Anterior cingulate cortex (tissue), 58 donors: ENCODE data around the gene TTC23.
A peak's percentile ranks its signal among the peaks of the same experiment; 100 is the strongest.
"Not testable (repeated sequence)": the region's sequence is repeated elsewhere in the genome, so short reads cannot be mapped to it uniquely, and the experiment has no call there.

Source experiments
- DNase-seq, 58 donors: peaks; one replicate each; lab custom pipeline; 2025; lab: John Stamatoyannopoulos, UW

TTC23 gene

DNA sequence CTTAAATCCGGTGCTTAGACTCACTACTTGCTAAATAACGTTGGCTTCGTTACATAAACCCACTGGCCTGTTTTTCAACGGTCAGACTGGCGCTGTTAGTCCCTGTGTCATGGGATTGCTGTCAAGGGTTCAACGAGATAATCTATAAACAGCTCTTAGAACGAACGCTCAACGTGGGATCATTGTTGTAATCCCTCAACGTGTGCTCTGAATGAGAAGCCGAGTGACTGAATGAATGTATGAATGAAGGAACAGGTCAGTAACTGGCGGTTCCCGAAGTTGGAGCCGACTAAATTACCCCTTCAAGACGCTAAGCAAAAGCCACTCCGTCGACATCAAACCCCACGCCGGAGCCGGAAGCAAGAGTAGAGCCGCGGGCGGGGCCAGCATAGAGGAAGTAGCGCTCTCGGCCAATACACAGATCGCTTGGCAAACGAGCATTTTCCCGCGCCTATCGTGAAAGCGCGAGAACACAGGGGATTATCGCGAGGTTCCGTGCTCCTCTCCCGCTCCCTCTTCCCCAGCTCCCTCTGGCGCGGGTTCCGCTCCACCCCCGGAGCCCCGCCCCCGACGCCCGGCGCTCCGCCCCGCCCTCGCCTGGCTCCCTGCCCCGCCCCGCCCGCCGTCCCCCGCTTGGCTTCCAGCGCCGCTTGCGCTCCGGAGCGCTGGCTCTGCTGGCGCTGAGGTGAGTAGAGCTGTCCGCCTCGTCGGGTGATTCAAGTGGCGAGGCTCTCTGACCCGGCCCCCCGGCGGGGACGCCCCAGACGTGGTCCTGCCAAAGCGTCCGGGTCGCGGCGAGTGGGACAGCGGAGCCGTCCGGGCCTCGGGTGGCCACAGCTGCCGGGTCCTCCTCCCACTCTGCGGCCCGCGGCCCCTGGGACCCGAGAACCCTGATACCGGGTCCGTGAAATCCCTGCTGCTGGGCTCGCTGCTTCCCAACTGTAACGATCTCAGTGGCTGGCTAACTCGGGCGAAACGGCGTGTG is 1.8 kb upstream of the TTC23 start, which contains the start of gene LRRC28:
LRRC28 (plus strand) TSS at position 625 of the 985 bp plus-strand sequence. CDS start 4,477 bp downstream, outside the sequence.
- peak; percentile 73 to 99 (median 98) for DNase-seq

DNA sequence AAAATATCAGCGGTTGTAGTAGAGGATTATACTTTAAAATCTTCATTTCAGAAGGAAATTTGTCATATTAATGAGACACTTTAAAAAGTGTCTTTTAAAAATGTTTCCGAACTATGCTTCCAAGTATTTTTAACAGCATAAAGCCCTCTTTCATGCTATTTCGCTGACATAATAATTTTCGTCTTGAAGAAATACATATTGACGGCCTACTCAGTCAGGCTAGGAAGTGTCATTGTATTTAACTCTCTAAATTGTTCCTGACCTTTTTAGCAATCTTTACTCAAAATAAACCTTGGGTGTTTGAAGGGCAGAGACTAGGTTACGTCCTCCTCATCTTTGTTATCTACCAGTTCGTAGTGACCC is 1.1 kb upstream of the TTC23 start:
- DNase-seq = no peak

DNA sequence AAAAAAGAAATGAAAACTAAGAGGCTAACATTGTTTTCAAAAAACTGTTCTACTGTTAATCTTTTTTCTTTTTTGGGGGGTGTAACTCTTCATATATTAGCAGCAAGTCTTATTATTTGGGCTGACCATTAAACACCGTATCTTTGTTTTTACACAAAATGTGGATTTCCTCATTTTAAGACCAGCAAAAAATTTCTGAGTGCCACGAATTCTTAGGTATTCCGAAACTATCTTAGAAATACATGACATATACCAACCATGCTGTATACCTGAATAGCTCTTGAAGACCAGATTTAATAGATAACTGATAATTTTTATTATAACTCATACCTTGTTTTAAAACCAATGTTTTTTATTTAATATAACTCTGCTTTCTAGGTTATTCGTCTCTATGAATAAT is 620 bp upstream of the TTC23 start:
- DNase-seq = no peak

DNA sequence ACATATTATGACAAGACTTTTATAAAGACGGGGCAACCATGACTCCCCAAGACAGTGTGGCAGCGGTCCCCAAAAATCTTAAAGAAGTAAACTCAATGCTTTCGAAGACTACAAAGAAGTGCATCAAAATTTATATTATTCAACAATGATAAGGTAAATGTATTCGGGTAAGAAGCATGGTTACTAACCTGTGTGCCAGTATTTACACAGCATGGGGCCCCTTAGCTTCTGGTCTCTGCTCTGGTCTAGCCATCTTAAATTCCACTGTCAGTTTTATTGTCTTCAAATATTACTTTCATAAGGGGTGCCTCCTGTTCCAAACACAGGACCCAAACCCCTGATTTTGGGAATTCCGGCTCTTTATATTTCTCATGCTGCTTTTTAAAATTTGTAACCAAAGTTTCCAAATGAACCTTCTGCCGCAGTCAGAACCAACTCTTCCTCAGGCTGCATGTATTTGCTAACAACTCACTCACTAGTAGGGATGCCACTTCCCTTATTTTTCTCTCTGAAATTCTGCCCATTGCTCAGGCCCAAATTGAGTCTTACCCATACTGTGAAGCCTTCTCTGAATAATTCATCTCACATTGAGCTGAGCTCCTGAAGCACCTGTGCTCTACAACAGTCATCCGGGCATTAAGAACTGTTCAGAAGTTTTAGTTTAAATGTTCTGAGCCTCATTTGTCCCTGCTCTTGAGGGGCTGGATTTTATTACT is 1.2 kb downstream of the TTC23 start:
- no peak for DNase-seq

DNA sequence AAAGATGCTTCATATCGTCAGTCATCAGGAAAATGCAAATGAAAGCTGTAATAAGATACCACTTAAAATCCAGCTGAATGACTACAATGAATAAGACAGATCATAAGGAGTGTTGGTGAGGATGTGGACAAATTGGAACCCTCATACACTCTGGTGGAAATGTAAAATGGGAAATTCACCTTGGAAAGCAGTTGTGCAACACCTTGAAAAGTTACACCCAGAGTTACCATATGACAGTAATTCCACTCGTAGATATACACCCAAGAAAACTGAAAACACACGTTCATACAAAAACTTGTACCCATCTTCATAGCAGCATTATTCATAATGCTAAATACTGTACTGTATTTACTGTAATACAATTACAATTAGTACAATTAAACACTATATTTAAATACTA is 2.3 kb downstream of the TTC23 start:
- DNase-seq = no peak

DNA sequence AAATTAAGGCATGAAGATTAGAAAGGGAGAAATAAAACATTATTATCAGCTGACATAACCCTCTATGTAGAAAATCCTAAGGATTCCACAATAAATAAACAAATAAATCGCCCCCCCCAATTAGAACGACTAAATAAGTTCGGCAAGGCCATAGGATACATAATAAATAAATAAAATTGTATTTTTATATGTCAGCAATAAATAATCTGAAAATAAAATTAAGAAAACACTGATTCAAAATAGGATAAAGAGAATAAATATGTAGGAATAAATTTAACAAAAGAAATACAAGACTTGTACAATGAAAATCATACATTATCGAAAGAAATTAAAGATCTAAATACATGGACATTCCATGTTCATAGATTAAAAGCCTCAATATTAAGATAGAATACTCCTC is 5.1 kb downstream of the TTC23 start:
- DNase-seq = no peak

DNA sequence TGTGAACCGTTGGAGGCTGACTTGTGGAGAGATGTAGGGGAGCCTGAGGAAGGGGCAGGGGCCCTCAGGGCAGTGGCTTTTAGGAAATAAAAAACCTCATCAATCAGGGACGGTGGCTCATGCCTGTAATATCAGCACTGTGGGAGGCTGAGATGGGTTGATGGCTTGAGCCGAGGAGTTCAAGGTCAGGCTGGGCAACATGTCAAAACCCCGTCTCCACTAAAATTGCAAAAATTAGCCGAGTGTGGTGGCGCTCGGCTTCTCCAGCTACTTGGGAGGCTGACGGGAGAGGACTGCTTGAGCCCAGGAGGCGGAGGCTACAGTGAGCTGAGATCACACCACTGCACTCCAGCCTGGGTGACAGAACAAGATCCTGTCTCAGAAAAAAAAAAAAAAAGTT is 7.6 kb downstream of the TTC23 start:
- no peak for DNase-seq

DNA sequence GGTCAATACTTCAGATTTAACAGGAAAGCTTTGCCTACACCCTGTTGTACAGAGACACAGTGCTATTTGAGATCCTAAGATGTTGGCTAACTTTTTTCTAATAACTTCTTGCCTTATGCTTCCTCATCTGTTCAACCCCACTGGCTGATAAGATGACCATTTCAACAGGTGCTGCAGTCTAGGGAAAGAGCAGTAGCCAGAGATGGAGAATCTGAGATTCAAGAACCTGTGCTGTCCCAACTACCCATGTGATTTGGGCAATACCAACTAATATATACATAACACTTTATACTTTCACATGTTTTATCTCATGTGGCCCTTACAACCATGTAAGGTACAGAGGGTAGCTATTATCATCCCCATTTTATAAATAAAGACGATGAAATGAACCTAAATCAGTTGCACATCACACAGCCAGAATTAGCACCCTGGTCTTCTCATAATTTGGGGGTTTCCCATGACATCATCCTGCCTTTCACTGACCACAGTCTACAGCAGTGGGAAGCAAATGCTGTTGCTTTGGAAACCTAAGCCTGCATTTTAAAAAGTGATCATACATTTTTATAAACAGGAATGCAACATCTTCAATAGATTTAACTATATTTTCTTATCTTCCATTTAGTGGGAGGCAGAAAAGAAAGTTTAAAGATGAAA is 9.7 kb downstream of the TTC23 start:
- no peak for DNase-seq

DNA sequence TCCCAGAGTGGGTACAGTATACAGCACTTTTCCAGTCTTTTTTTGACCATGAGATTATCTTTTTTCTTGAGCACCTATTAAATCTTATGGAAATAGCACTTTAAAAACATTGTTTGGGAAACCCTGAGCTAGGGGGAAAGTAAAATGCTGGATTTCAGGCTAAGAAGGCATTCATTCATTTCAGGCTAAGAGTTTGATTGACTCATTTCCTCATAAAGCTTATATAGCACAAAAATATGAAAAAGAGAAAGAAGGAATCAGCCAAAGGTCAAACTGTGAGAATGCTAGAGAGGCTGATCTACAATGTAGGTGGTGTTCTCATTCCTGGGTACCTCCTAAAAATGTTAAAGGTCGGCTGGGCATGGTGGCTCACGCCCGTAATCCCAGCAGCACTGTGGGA is 10.5 kb downstream of the TTC23 start:
- DNase-seq = no peak

DNA sequence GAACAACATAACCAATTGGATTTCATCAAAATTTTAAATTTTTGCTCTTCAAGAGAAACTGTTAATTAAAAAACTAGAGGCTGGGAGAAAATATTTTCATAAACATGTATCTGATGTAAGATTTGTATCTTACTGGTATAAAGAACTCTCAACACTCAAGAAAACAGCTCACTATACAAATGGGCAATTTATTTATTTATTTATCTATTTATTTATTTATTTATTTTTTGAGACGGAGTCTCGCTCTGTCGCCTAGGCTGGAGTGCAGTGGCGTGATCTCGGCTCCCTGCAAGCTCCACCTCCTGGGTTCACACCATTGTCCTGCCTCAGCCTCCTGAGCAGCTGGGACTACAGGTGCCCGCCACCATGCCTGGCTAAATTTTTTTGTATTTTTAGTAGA is 15.2 kb downstream of the TTC23 start:
- DNase-seq = not testable (repeated sequence)

DNA sequence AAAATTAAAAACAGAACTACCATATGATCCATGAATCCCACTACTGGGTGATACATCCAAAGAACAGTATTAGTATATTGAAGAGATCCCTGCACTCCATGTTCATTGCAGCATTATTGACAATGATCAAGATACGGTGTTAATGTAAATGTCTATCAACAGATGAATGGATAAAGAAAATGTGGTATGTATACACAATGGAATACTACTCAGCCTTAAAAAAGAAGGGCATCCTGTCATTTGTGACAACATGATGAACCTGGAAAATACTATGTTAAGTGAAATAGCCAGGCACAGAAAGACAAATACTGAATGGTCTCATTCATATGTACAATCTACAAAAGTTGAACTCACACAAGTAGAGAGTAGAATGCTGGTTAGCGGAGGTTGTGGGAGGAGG is 16.6 kb downstream of the TTC23 start:
- no peak for DNase-seq

DNA sequence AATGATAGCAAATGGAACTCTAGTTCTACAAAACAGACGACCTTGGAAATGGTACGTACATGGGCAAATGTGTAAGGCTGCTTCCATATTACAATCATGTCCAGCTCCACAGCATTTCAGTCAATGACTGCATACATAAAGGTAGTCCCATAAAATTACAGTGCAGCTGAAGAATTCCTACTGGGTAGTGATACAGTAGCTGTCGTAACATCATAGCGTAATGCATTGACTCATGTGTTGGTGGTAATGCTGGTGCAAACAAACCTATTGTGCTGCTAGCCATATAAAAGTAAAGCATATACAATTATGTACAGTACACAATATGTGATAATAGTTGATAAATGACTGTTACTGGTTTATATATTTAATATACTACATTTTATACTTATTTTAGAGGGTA is 18.5 kb downstream of the TTC23 start:
- DNase-seq = no peak

DNA sequence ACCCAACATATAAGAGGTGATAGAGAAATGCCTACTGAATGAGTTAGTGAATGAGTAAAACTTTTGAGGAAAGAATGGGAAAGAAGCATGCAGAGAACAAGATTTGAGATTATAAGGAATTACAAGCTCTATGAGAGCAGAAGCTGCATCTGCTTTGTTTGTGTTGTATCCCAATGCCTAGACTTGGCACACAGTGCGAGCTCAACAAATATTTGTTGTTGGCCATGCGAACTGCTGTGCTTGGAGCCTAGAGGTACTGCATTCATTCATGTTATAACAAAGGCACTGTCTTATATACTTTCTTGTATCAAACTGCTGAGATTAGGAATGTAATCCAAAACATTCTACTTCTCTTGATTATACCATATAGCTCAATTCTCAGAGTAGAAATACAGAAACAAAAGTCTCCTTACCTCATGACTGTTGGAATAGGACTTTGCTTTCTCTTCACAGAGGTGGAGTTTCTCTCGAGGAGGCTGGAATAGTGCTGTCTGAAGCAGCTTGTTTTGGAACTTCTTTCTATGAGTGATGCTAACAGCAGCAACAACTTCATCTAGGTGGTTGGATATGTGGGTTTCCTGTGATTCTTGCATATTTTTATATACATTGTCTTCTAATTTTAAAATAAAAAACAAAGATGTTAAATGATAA is 21.1 kb downstream of the TTC23 start:
- no peak for DNase-seq

DNA sequence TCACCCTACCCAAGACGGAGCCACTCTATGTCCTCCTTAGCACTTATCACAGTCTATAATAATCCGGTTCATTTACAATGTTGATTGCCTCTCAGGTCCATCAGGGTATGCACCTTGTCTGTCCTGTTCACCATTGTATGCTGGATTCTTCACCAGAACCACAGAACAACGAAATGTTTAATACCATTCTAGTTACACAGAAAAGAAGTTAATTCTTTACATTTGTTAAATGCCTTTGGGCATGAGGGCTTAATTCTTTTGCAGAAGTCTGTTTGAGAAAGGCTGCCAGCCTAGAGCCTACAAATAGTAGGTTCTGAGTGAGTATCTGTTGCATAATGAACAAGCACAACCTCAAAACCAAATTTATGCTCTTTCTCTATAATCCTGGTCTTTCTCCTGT is 22.6 kb downstream of the TTC23 start:
- no peak for DNase-seq

DNA sequence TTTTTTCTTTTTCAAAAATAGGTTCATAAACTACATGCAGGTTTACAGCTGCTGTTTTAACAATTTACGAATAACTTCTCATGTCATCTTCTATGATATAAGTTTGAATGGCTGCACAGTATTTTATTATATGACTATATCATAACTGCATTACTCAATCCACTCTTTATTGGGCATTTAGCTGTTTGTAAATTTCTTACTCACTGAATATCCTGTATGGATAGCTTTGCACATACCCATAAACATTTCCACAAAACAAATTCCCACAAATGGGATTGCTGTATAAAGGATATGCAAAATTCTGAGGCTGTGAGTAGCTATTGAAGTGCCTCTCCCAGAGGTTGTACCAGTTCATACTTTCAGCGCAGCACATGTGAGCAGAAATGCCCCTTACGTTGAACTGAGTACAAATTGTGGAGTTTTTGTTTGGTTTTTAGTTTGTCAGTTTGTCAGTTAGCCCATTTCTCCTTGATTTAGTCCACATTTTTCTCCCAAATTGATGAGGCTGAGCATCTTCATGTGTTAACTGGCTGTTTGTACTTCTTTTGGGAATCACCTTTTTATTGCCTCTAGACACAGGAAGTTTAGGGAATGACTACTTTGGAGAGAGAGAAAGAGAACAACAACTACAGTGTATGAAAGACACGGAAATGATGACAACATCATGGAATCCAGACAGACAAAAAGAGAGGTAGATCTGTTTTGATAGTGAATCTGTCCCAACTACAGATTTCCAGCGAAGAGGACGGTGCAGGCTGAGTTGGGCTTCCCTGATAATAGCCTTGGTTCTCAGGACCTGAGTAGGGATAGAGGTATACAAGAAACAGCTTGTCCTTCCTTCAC is 24.8 kb downstream of the TTC23 start:
- no peak for DNase-seq

DNA sequence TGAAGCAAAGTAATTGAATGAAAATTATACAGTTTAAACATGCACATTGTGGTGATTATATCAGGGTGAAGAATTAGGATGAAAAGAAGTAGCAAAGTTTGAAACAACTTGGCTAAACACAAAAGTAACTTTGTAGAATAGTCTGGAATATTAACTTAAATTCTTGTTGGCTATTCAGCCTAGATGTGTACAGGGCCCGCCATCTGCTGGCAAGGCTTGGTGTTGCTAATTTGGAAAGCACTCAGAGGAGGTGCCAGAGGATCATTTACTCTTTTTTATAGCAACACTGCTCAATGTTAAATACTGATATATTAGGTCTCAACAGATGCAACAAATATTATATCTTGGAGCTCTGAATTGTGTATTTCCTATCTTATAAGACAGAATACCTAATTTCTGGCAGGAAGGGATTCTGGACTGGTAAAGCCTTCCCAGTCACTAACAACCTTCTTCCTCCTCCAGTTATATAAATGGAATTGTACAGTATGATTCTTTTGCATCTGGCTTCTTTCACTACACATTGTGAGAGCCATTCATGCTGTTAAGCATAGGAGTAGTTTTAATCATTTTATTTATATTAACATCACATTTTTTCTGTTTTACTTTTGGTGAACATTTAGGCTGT is 36.1 kb downstream of the TTC23 start:
- peak in 56 of 58 donors; percentile 1 to 87 (median 48) for DNase-seq

DNA sequence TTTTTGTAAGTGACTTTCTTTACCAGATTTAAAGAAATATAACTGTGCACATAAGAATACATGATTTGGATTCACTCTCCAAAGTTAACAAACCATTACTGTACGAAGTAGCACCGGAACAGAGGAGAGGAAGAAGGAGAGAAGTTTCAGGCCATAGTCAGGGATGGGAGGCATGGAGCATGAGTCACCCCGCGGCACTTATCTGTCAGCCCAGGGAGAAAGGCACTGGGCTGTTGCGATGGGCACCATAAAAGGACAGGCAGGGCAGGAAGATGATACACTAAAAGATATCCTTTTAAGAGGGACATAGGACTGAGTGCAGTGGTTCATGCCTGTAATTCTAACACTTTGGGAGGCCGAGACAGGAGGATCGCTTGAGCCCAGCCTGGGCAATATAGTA is 37.0 kb downstream of the TTC23 start:
- no peak for DNase-seq

DNA sequence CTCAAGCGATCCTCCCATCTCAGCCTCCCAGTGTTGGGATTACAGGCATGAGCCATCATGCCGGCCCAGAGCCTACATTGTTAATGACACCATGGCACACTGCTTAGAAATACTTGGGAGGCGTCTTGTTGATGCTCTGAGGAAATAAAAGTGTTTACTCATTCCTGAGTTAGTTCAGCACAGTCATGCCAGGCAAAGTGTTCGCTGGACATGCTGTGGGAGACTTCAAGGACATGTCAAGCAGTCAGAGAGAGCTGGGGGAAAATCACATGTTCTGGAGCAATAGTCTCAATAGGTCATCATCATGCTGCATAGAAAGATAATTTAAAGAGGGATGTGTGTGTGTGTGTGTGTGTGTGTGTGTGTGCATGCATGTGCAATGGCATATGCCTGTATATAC is 37.5 kb downstream of the TTC23 start:
- DNase-seq = no peak

DNA sequence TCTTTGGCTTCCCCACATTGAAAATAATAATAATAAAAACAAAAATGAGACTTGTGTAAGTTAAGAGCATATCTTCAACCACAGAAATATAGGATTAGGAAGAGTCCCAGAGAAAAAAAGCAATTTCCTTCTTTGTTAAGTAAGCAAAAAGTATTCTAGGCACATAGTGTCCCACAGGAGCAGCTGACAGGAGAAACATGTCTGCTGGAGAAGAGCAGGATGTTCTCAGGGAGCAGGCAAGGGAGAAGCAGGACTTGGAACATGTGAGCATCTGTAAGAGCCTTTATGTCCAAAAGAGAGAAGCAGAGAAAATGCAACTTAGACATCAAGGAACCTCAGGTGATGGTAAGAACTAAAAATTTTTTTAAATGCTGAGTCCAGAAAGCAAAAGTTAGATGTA is 39.0 kb downstream of the TTC23 start:
- DNase-seq = no peak
